GM12872 (cell line): ENCODE results near the gene ARHGEF4.

Experiments
- CTCF ChIP-seq: IDR thresholded peaks from 3 replicates; pipeline ENCODE4 v1.5.1; 2011; ENCODE audit warnings: low read depth, mild to moderate bottlenecking, low read length, moderate library complexity; ENCODE audit not compliant: insufficient read depth

Gene ARHGEF4

DNA sequence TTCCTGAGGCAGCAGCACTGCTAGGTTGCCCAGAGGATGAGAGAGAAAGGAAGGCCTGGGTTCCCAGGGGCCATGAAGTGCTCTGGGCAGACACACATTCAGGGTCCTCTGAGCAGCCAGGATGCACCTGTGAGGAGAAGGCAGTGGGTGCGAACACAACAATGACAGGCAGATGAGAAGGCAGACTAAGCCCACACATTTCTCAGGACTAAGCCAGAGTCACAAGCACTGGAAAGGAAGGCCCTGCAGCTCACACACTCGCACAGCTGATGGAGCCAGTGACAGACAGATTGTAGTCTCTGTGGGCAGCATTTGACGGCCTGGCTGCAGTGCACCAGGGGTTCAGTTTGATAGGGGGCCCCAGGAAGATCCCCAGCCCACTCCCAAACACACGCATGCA is 61.8 kb downstream of the ARHGEF4 start:
- TF ChIP-seq CTCF = no peak

DNA sequence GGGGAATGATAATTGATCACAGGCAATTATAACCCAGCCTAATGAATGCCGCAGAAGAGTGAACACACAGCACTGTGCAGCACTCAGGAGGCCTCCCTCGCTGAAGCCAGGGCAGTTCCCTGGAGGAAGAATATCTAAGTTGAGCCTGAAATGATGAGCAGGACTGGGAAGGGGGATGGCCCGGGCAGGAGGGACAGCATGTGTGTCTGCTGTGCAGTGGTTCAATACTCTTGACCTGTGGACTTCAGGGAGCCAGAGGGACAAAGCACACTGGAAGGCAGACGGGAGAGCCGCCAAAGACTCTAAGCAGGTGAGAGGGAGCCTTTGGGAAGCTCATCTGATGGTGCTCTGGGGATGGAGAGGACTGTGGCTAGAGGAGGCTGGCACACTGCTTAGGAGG is 62.6 kb downstream of the ARHGEF4 start:
- no peak for TF ChIP-seq CTCF

DNA sequence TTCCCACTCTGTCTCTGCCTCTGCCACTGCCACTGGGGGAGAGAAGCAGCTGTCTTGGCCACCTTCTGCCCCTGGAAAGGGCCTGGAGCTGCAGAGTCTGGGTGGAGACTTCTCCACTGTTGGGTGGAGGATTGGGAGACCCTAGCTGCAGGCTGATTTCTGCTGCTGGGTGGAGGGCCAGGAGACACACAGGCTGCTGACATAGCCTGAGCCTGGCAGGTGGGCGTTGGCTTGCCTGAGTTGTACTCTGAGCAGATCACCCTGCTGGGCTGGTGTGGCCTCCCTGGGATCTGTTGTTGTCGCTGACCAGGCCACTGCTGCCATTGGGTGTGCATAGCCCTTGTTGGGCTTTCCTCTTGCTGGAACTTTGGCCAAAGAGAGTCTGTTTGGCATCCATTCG is 64.3 kb downstream of the ARHGEF4 start:
- no peak for TF ChIP-seq CTCF

DNA sequence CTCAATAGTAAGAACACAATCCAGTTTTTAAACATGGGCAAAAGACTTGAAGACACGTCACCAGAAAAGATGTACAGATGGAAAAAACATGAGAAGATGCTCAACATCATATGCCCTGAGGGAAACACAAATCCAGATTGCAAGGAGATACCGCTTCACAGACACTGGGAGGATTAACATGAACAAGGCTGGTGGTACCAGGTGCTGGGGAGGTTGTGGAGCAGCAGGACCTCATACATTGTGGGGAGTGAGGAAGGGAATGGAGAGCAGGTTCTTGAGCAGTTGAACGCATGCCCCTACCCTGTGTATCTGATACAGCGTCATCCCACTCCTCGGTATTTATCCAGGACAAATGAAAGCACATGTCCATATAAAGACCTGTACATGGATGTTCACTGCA is 72.1 kb downstream of the ARHGEF4 start:
- TF ChIP-seq CTCF = no peak

- TF ChIP-seq CTCF = no peak
These were observed 74.2 kb downstream of the ARHGEF4 start for GRCh38 chr2:130910931-130911330.

DNA sequence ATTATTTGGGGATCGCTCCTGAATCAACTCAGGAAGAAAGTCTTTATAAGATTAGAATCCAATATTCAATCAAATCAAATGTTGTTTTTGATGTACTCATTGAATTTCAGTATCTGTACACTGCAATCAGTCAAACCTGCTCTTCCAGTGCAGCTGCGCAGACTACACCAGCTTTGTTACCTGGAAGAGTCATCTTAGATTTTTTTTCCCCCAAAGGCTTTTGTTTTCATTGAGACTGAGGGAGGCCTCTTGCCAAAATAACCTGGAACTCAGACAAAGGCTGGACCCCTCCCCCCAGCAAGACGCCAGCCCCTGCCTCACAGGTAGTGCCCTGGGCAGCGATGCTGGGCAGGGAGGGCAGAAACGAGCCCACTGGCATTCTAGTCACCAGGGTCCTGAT is 74.8 kb downstream of the ARHGEF4 start:
- TF ChIP-seq CTCF = no peak

DNA sequence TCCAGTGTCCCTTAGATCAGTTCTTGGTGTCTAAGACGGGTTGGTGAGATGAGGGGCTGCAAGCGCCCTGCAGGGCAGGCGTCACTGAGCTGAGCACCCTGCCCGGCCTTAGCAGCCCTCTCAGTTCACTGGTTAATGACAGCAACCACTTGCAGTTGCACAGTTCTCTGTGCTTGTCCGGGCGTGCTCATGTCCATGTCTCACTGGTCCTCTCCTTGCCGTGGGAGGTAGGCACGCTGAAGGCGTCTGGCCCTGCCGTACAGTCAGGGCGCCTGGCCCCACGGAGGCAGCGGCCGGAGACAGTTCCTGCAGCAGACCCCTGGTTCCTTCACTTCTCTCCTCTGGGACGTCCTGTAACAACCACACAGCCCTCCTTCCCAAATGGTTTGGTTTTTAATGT is 75.3 kb downstream of the ARHGEF4 start:
- TF ChIP-seq CTCF = no peak

GRCh38 chr2:130912471-130912870 is 75.8 kb downstream of the ARHGEF4 start:
- TF ChIP-seq CTCF = no peak
